Epithelial cell of prostate (primary cell): ENCODE results near the gene NPHP4.

Source experiments
- DNase-seq: peaks from one replicate; pipeline ENCODE4 v3.0.0-alpha.2; 2011; ENCODE audit warnings: low read depth, low spot score
- H3K27ac ChIP-seq: fragments of 450-650 bp; 2 replicates; pipeline ENCODE4 v1.5.1; 2017; ENCODE audit warnings: mild to moderate bottlenecking

The NPHP4 gene

DNA sequence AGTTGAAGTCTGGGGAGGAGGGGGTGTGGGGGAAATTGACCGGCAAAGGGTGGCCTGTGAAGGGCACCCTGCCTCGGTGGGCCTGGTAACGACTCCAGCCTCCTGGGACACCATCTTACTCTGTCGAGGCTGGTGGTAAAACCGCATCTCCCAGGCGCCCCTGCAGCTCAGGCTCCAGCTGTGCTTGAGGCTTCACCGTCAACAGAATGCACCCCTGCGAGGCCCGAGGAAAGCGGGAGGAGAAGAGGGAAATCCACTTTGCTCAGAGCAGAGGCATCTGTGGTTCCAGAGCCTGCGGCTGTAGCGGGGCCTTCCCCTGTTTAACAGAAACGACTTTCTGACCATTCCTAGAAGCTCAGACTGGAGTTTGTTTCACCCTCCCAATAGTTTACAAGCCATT lies 165.6 kb downstream of the NPHP4 start:
- DNase-seq: no peak
- H3K27ac ChIP-seq: no peak overlapping the region

- DNase-seq: no peak
- no peak overlapping the region for H3K27ac ChIP-seq
Observed at GRCh38 chr1:5822726-5823125, 169.5 kb downstream of the NPHP4 start.

- no peak overlapping the region for H3K27ac ChIP-seq
Observed at GRCh38 chr1:5822266-5822665, 170.0 kb downstream of the NPHP4 start.

DNA sequence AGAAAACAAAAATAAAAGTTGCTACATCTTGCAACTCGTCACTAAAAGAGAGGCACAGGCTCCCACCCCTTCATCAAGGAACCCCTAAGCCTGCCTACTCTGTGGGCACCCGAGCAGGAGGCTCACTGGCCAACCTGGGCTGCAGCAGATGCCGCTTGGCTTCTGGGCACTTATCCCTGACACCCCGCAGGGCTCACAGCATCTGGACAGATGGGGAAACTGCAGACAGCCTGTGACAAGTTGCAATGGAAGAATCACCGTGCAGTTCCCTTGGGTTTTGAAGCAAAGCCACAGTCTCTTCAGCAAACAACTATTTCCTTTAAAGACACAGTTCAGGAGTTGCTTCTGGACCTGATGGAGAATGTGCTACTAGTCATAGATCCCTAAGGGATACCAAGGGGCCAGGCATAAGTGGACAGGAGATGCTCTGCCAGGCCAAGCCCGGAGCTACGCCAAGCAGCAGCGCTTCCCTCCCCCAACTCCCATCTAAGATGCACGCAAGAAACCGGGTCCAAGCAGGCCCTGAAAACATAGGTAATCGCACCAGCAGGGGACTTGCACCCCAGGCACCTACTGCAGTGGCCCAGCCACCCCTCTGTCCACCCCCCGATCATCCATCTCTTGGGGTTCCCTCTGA lies 170.6 kb downstream of the NPHP4 start:
- no peak for DNase-seq
- H3K27ac ChIP-seq: no peak overlapping the region

More at GRCh38 chr1:5822266-5822665, 170.0 kb downstream of the NPHP4 start:
- no peak for DNase-seq

DNA sequence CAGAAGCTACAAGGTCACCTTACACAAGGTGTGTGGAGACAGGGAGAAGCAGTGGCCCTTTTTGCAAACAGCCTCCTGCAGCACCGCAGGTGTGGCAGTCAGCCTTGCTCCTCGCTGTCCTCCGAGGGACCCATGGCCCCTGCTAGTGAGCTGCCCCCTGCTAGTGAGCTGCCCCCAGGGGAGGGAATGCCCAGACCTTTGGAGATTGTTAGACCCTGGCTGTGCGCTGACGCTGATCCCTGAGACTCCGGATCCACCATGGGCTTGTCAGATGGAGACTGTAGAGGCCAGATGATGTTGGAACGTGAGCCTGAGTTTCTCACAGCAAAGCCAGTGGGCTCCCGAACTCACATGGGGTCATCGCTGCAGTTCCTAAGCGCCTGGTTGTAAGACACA lies 172.2 kb downstream of the NPHP4 start:
- no peak overlapping the region for H3K27ac ChIP-seq
- no peak for DNase-seq

DNA sequence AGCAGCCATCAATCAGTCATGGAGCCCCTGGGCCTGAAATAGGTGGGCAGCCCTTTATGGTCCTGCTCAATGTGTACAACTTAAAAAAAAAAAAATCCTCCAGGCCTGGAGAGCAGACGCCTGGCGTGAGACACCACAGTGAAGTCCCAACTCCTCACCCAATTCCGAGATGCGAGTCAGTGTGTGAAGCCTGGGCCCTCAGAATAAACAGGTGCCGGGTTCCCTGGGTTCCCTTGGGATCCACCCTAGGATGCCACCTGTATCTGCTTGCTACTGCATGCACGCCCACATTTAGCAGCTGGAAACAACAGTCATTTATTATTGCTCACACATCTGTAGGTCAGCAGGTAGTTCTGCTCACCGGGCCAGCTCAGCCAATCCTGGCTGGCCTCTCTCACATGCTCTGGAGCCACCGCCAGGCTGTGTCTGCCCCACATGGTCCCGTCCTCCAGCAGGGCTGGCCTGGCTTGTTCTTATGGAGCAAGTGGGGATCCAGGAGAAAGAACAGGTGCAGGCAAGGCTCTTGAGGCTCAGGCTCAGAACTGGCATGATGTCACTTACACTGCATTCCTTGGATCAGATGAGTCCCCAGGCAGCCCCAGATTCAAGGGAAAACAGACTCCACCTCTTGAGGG lies 172.7 kb downstream of the NPHP4 start:
- no peak overlapping the region for H3K27ac ChIP-seq
- DNase-seq: no peak

GRCh38 chr1:5818755-5819154 lies 173.5 kb downstream of the NPHP4 start:
- DNase-seq: no peak
- no peak overlapping the region for H3K27ac ChIP-seq

DNA sequence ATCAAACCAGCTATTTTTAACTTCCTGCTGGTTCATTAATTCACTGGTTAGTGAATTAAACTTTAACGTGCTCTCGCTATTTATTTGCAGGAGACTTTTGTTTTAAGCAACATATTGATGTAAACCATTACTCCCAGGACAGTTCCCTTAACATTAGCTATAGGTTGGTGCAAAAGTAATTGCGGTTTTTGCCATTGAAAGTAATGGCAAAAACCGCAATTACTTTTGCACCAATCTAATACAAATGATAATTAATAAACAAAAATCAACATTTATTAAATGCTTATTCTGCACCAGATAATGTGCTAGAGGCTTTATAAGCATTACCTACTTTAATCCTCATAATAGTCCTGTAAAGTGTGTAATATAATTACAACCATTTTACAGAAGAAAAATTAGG lies 176.5 kb downstream of the NPHP4 start:
- DNase-seq: no peak
- no peak overlapping the region for H3K27ac ChIP-seq

DNA sequence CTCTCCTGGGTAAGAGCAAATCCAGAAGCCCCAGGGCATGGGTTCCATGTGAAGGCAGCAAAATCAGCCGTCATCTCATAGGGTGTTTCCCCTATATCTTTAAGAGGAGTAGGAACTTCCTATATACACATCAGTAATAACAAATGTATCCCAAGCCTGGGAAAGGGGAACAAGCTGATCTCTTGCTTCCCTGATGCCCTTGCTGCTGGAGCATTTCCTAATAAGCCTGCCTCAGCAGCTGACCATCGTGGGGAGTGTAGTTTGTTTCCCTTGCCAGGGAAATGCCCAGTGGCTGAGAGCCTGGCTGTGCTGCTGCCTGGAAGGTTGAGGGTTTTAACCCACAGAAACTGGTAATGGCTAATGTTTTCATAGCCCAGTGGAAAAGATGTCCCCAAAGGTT lies 177.0 kb downstream of the NPHP4 start:
- DNase-seq: no peak
- no peak overlapping the region for H3K27ac ChIP-seq

DNA sequence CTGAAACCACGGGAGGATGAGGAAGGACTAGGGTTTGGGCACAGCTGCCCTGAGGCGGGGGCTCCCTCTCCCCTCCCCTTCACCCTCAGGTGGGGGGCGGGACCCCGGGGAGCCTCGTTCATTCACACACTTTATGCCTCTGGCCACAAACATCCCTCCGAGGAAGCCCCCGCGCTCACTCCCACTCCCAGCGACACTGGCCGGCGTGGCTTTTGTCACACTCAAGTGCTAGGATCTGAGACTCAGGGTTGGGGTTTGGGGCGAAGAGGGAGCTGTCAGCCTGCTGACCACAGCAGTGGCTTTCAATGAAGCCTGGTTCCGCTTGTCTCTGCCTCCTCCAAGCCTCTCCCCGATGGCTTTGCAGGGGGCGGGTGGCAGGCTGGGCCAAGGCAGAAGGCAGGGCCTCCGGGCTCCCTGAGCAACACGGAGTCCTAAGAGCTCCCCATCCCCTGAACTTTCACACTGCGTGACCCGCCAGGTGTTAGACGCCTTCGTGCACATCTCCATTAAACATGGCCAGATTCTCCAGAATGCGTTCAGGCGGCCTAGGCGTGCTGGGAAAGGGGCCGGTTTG lies 178.1 kb downstream of the NPHP4 start:
- H3K27ac ChIP-seq: no peak overlapping the region
- DNase-seq: no peak

GRCh38 chr1:5813480-5813879 lies 178.7 kb downstream of the NPHP4 start:
- no peak for DNase-seq
- no peak overlapping the region for H3K27ac ChIP-seq
